Karpas-422 (cell line): Measurements from ENCODE around the gene CCDC126. TPM values are rescaled to one million over a fixed set of nuclear protein-coding genes. Genes with fewer than 3 reads are reported as not detected.
"Not testable (repeated sequence)": the region's sequence is repeated elsewhere in the genome, so short reads cannot be mapped to it uniquely, and the experiment has no call there.

Experiments used
- DNase-seq: peaks from one replicate; pipeline ENCODE4 v3.0.0-alpha.2; 2015
- H2AFZ ChIP-seq: fragments of 200-600 bp; sonication (generic); 2 replicates; pipeline ENCODE4 v1.6.1; 2014; ENCODE audit warnings: antibody characterized with exemption, low read length, mixed read lengths
- H3K27ac ChIP-seq: fragments of 200-600 bp; sonication (generic); 2 replicates; pipeline ENCODE4 v1.5.1; 2014; ENCODE audit warnings: mild to moderate bottlenecking, low read length, moderate library complexity
- H3K27me3 ChIP-seq: fragments of 200-600 bp; sonication (generic); 2 replicates; pipeline ENCODE4 v1.6.1; 2014; ENCODE audit warnings: low read length, mixed read lengths
- H3K36me3 ChIP-seq: fragments of 200-600 bp; sonication (generic); 2 replicates; pipeline ENCODE4 v1.6.1; 2014; ENCODE audit warnings: low read length, mixed read lengths; ENCODE audit not compliant: insufficient read depth
- H3K4me1 ChIP-seq: fragments of 200-600 bp; sonication (generic); 2 replicates; pipeline ENCODE4 v1.6.1; 2014; ENCODE audit warnings: mild to moderate bottlenecking, low read length, mixed read lengths
- H3K4me2 ChIP-seq: fragments of 200-600 bp; sonication (generic); 2 replicates; pipeline ENCODE4 v1.6.1; 2014; ENCODE audit warnings: low read length, low read depth, mild to moderate bottlenecking; ENCODE audit not compliant: poor library complexity, severe bottlenecking
- H3K4me3 ChIP-seq: fragments of 200-600 bp; sonication (generic); 2 replicates; pipeline ENCODE4 v1.5.1; 2014; ENCODE audit warnings: mild to moderate bottlenecking, antibody characterized with exemption, low read length, mixed read lengths
- H3K79me2 ChIP-seq: fragments of 200-600 bp; sonication (generic); 2 replicates; pipeline ENCODE4 v1.6.1; 2014; ENCODE audit warnings: mild to moderate bottlenecking, low read length, mixed read lengths
- H3K9ac ChIP-seq: fragments of 200-600 bp; sonication (generic); 2 replicates; pipeline ENCODE4 v1.6.0; 2014; ENCODE audit warnings: low read length
- H3K9me2 ChIP-seq: fragments of 200-600 bp; sonication (generic), shearing (Covaris generic); replicated peaks from 2 replicates; pipeline ENCODE4 v1.6.0; 2014; ENCODE audit warnings: mild to moderate bottlenecking, low read length, moderate library complexity; ENCODE audit not compliant: insufficient read depth
- H3K9me3 ChIP-seq: fragments of 300-700, 200-600 bp; sonication (generic); 2 replicates; pipeline ENCODE4 v1.6.1; 2014; ENCODE audit warnings: low read length, mixed read lengths
- H4K20me1 ChIP-seq: fragments of 200-600 bp; sonication (generic); 2 replicates; pipeline ENCODE4 v1.6.1; 2014; ENCODE audit warnings: mild to moderate bottlenecking, antibody characterized with exemption, low read length, low read depth; ENCODE audit not compliant: insufficient read depth
- total RNA-seq: library from RNA; depleted of rRNA; stranded (reverse); fragments of >200 nt; shearing (Covaris generic); gene quantifications from 2 replicates; pipeline ENCODE4 v1.2.3, GENCODE V29; 2014; ENCODE audit warnings: low replicate concordance; rRNA removed

The CCDC126 gene
- total RNA-seq = 3.0 and 8.9 TPM in 2 replicates

DNA sequence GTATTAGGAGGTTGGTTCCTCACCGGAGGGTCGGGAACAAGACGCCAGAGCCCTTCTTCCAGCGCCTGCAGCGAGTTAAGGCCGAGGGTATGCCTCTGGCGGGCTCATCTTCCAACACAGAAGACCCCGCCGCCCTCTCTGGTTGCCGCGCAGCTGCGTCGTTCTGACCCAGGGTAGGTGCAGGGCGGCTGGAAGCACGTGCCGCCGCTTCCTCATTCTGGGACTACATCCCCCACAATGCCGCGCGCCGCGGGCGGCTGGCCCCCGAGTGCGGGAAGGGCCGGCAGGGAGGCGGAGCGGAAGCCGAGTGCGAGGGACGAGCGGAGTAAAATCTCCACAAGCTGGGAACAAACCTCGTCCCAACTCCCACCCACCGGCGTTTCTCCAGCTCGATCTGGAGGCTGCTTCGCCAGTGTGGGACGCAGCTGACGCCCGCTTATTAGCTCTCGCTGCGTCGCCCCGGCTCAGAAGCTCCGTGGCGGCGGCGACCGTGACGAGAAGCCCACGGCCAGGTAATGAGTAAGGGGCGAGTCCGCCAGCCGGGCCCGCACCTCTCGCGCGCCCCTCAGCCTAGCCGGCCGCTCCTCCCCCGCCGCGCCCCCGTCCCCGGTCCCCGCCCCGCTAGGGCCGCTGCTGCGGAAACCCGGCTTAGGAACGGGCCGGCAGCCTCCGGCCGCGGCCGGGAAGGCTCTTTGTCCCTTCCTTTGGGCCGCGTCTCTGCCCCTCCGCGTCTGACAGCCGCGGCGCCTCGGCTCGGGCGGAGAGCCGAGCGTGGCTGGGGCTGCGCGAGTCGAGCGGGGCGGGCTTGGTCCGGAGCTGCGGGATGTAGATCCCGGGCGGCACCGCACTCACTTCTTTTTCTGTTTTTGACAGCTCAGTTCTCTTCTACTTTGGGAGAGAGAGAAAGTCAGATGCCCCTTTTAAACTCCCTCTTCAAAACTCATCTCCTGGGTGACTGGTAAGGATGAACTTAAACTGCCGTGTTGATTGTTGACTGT lies at the start of gene CCDC126:
CCDC126 (plus strand) TSS at position 289 of the 998 bp plus-strand sequence. CDS start 13,934 bp downstream, outside the sequence.
- Histone ChIP-seq H3K4me2 (peak within 1 kb of the TSS; percentile 86), H3K9me3 (no peaks in the 10 kb centered on the region), H3K27ac (no peak within 1 kb of the TSS), H3K79me2 (no peaks in the 10 kb centered on the region), H3K36me3 (no peaks in the 10 kb centered on the region), H3K4me3 (peak within 1 kb of the TSS; percentile 70), H3K4me1 (peaks cover 57% of the 10 kb centered on the region), H3K9me2 (no peaks in the 10 kb centered on the region), H3K9ac (peak within 1 kb of the TSS; percentile 84), H2AFZ (peak within 1 kb of the TSS; percentile 96), H3K27me3 (no peaks in the 10 kb centered on the region), H4K20me1 (no peaks in the 10 kb centered on the region; the same call in 1 of the 2 replicates)
- peak; percentile 95 for DNase-seq

DNA sequence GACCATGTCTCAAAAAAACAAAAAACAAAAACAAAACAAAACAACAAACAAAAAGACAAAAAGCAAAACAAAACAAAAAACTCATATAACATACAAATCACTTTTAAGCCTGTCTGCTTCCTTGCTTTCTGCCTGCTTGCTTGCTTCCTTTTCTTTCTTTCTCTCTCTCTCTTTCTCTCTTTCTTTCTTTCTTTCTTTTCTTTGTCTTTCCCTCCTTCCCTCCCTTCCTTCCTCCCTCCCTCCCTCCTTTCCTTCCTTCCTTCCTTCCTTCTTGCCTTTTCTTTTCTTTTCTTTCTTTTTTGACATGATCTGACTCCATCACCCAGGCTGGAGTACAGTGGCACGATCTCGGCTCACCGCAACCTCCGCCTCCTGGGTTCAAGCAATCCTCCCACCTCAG lies 49.5 kb upstream of the CCDC126 start:
- no peak overlapping the region for H2AFZ ChIP-seq
- H3K79me2 ChIP-seq = no peaks in the 10 kb centered on the region
- H3K27ac ChIP-seq = no peak overlapping the region
- no peaks in the 10 kb centered on the region for H3K9me2 ChIP-seq
- no peak for DNase-seq
- no peak overlapping the region for H3K4me3 ChIP-seq
- no peaks in the 10 kb centered on the region for H4K20me1 ChIP-seq
- H3K27me3 ChIP-seq = no peaks in the 10 kb centered on the region
- no peak overlapping the region for H3K9ac ChIP-seq
- peaks cover 13% of the 10 kb centered on the region for H3K4me1 ChIP-seq
- H3K4me2 ChIP-seq = no peak overlapping the region
- no peaks in the 10 kb centered on the region for H3K36me3 ChIP-seq
- H3K9me3 ChIP-seq = peaks cover 3% of the 10 kb centered on the region

- no peaks in the 10 kb centered on the region for H3K27me3 ChIP-seq
- H3K9me2 ChIP-seq = no peaks in the 10 kb centered on the region
- peaks cover 1% of the 10 kb centered on the region for H3K4me1 ChIP-seq
- H3K27ac ChIP-seq = no peak overlapping the region
- H3K36me3 ChIP-seq = no peaks in the 10 kb centered on the region
- H4K20me1 ChIP-seq = no peaks in the 10 kb centered on the region
- no peak for DNase-seq
- no peak overlapping the region for H2AFZ ChIP-seq
- H3K79me2 ChIP-seq = no peaks in the 10 kb centered on the region
- no peak overlapping the region for H3K4me3 ChIP-seq
- no peaks in the 10 kb centered on the region for H3K9me3 ChIP-seq
- H3K9ac ChIP-seq = no peak overlapping the region
- no peak overlapping the region for H3K4me2 ChIP-seq
These were observed 38.9 kb upstream of the CCDC126 start for GRCh38 chr7:23558303-23558702.

GRCh38 chr7:23570592-23571200 lies 26.5 kb upstream of the CCDC126 start:
- Histone ChIP-seq H3K9me3 (no peaks in the 10 kb centered on the region), H3K36me3 (no peaks in the 10 kb centered on the region), H3K9me2 (no peaks in the 10 kb centered on the region), H4K20me1 (no peaks in the 10 kb centered on the region), H3K27ac (no peak overlapping the region), H3K4me1 (no peaks in the 10 kb centered on the region), H3K4me2 (no peak overlapping the region), H3K79me2 (no peaks in the 10 kb centered on the region), H2AFZ (no peak overlapping the region), H3K9ac (no peak overlapping the region), H3K27me3 (no peaks in the 10 kb centered on the region), H3K4me3 (no peak overlapping the region)
- DNase-seq = peak; percentile 88

GRCh38 chr7:23581975-23582374 lies 15.2 kb upstream of the CCDC126 start:
- not testable (repeated sequence) for H4K20me1 ChIP-seq, DNase-seq, H3K27me3 ChIP-seq, H2AFZ ChIP-seq, H3K4me2 ChIP-seq, H3K36me3 ChIP-seq, H3K9me3 ChIP-seq, H3K4me1 ChIP-seq, H3K9ac ChIP-seq, H3K79me2 ChIP-seq, H3K27ac ChIP-seq, H3K4me3 ChIP-seq, H3K9me2 ChIP-seq

DNA sequence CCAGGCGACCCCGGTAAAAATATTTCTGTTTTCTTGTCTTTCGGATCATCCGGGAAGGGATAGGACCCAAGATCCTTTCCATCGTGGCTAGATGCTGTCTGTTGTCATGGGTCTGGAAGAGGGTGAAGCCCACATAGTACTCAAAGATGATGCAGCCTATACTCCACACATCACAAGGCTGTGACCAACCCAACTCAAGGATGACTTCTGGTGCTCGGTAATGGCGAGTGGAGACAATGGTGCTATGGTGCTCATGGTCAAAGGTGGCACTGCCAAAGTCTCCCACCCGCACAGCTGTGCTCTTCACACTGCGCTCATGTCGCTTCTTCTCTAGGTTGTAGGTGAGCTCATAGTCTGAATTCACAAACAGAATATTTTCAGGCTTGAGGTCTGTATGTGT lies 11.9 kb upstream of the CCDC126 start:
- not testable (repeated sequence) for H3K4me3 ChIP-seq, H3K36me3 ChIP-seq, H3K4me2 ChIP-seq, H3K9me2 ChIP-seq, H4K20me1 ChIP-seq, H3K27ac ChIP-seq, DNase-seq, H3K9ac ChIP-seq, H3K4me1 ChIP-seq, H3K9me3 ChIP-seq, H2AFZ ChIP-seq, H3K27me3 ChIP-seq, H3K79me2 ChIP-seq

GRCh38 chr7:23586159-23586558 lies 11.0 kb upstream of the CCDC126 start:
- Histone ChIP-seq H3K9me3 (no peaks in the 10 kb centered on the region), H3K4me2 (no peak overlapping the region), H3K9ac (no peak overlapping the region), H3K27me3 (no peaks in the 10 kb centered on the region), H3K36me3 (no peaks in the 10 kb centered on the region), H4K20me1 (no peaks in the 10 kb centered on the region), H2AFZ (no peak overlapping the region), H3K4me1 (no peaks in the 10 kb centered on the region), H3K9me2 (no peaks in the 10 kb centered on the region), H3K4me3 (no peak overlapping the region), H3K79me2 (no peaks in the 10 kb centered on the region), H3K27ac (no peak overlapping the region)
- DNase-seq = no peak

GRCh38 chr7:23590529-23590928 lies 6.7 kb upstream of the CCDC126 start:
- Histone ChIP-seq H3K9me3 (no peaks in the 10 kb centered on the region), H3K9ac (no peak overlapping the region)

More at GRCh38 chr7:23590529-23590928, 6.7 kb upstream of the CCDC126 start:
- Histone ChIP-seq H3K36me3 (no peaks in the 10 kb centered on the region), H3K4me2 (no peak overlapping the region), H4K20me1 (no peaks in the 10 kb centered on the region), H3K27me3 (no peaks in the 10 kb centered on the region), H3K4me1 (peaks cover 26% of the 10 kb centered on the region), H3K9me2 (no peaks in the 10 kb centered on the region), H3K27ac (no peak overlapping the region), H3K79me2 (no peaks in the 10 kb centered on the region), H3K4me3 (no peak overlapping the region), H2AFZ (no peak overlapping the region)
- no peak for DNase-seq
